GM12891 (cell line): ENCODE data around the gene ARMH3.

Experiments used
- DNase-seq: peaks from one replicate; pipeline ENCODE4 v3.0.0; 2011; ENCODE audit warnings: low spot score; ENCODE audit not compliant: insufficient read length
- FAIRE-seq: peaks from 2 replicates; lab custom pipeline; 2011; peaks lifted over from hg19 to GRCh38; lab: Jason Lieb, UNC
- PAX5 ChIP-seq: IDR thresholded peaks from 2 replicates; pipeline ENCODE4 v1.6.1; 2011; ENCODE audit warnings: low read length, moderate library complexity, mild to moderate bottlenecking; ENCODE audit not compliant: insufficient read depth, severe bottlenecking
- POLR2A ChIP-seq: IDR thresholded peaks from 2 replicates; pipeline ENCODE4 v1.6.1; 2011; ENCODE audit warnings: low read depth, low read length, control low read depth
- POLR2AphosphoS5 ChIP-seq: IDR thresholded peaks from 2 replicates; pipeline ENCODE4 v1.6.1; 2011; ENCODE audit warnings: low read depth, low read length, control low read depth
- POU2F2 ChIP-seq: IDR thresholded peaks from 2 replicates; pipeline ENCODE4 v1.6.1; 2011; ENCODE audit warnings: low read depth, mild to moderate bottlenecking, control low read depth, low read length, moderate library complexity
- SPI1 ChIP-seq: IDR thresholded peaks from 2 replicates; pipeline ENCODE4 v1.6.1; 2011; ENCODE audit warnings: low read depth, low read length, control low read depth
- TAF1 ChIP-seq: IDR thresholded peaks from 2 replicates; pipeline ENCODE4 v1.6.1; 2011; ENCODE audit warnings: low read depth, low read length, control low read depth

The ARMH3 gene

DNA sequence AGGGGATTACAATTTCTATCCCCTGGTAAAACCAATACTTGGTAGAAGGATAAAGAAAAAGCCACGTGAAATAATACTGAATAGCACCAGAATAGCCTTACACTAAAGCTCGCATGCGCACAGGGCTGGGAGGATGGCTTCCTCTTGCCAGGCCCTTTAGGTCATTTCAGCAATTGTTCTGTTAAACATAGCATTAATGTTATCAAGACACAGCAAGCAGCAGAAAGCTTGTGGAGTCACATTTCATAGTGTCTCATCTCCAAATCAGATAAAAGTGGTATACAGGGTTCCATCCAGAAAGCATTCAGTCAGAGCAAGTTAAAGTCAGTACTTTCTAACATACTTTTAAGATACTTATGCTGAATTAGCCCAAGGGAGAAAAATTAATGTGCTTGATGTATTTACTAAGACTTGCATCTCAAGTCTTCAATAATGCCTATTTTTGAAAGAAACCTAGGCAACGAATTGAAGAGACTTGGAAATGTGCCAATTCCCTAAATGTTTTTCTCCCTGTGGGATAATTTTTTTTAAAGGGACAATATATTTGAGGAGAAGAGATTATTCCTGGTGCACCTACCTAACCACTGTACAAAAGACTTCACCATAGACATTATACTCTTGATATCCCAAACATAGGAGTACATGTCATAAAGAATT is 258.4 kb downstream of the ARMH3 start:
- no peak for DNase-seq
- TF ChIP-seq SPI1 (no peak), TAF1 (no peak), POLR2AphosphoS5 (no peak), PAX5 (no peak), POU2F2 (no peak), POLR2A (no peak)
- peak; percentile 47 for FAIRE-seq
